GM12801 (cell line): ENCODE measurements around the gene POLDIP2.

Experiments
- TF ChIP-seq, protein P1 (sequence below): IDR thresholded peaks from one replicate; pipeline ENCODE4 v1.5.1; 2011; ENCODE audit warnings: control low read depth; ENCODE audit not compliant: insufficient read length; ENCODE audit errors: extremely low read depth

POLDIP2 gene

DNA sequence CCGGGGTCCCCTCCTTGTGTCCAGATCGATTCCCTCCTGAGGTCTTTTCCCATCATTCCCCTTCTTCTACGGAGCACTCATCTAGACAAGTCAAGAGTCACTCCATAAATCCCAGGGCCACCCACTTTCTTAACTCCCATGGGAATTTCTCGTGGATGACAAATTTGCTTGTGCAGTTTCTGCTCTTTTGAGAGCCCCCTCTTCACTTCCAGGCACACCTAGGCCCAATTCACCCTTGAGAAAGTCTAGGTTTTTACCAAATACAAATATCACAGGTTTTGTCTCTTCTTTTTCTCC is 522 bp upstream of the POLDIP2 start:
- TF ChIP-seq, protein P1, sequence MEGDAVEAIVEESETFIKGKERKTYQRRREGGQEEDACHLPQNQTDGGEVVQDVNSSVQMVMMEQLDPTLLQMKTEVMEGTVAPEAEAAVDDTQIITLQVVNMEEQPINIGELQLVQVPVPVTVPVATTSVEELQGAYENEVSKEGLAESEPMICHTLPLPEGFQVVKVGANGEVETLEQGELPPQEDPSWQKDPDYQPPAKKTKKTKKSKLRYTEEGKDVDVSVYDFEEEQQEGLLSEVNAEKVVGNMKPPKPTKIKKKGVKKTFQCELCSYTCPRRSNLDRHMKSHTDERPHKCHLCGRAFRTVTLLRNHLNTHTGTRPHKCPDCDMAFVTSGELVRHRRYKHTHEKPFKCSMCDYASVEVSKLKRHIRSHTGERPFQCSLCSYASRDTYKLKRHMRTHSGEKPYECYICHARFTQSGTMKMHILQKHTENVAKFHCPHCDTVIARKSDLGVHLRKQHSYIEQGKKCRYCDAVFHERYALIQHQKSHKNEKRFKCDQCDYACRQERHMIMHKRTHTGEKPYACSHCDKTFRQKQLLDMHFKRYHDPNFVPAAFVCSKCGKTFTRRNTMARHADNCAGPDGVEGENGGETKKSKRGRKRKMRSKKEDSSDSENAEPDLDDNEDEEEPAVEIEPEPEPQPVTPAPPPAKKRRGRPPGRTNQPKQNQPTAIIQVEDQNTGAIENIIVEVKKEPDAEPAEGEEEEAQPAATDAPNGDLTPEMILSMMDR = no peak

DNA sequence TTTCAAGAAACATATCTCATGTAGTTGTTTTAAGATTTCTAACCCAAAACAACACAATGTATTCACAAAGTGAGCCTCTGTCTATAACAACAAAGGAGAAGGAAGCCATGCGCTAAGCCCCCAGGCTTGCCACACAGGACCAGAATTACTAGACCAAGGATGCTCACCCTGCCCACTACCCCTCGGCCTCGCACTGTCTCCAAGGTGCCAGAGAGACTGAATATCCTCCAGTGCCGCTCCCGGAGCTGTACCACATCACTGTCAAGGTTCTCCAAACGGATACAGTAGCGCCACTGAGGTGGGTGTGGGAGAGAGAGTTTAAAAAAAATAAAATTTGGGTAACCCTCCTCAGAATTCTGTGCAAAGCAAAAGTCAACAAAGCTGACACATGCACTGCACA is 7.1 kb downstream of the POLDIP2 start:
- TF ChIP-seq, protein P1 = no peak

DNA sequence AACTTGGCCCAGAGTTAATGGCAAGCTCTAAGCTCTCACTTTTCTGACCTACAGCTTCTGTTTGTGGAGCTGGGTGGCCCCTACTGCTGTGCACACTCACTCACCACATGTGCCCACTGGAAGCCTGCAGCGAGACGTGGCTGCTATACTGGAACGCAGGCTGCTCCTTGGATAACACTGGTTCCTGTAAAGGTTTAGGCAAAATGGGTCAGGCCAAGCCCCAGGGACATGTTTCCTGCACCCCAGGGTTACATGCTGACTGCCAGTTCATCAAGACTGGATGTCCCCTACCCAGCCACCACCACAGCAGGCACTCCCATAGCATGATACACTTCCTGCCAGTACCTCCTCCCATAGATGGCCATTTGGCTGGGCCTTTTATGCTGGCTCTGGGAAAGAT is 8.3 kb downstream of the POLDIP2 start:
- TF ChIP-seq, protein P1 = no peak

DNA sequence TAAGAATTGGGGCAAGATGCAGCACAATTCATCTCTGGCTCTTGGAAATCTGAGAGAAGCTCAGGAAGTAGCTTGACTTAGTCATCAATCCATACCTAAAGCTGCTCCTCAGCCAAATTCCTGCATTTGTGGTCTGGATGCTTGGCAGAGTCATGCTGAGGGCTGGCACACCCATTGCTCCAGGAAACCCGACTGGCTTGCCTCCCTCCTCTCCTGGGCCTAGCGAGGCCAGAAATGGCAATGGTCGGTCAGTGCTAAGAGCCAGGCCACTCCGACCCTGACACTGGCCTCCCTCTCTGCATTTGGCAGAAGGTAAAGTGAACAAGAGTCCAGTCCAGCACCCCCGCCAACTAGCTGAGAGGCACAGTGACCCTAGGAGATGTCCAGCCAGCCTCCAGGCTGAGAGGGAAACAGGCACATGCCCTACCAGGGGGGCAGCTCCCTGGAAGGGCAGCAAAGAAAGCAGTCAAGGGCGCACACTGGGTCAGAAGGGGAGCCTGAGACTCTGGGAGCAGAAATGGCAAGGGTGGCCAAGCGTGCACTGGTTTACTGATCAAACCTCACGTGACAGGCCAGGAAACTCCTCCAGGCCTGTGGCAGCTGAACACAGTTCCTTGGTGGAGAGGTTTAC is 10.0 kb downstream of the POLDIP2 start:
- TF ChIP-seq, protein P1 = no peak

DNA sequence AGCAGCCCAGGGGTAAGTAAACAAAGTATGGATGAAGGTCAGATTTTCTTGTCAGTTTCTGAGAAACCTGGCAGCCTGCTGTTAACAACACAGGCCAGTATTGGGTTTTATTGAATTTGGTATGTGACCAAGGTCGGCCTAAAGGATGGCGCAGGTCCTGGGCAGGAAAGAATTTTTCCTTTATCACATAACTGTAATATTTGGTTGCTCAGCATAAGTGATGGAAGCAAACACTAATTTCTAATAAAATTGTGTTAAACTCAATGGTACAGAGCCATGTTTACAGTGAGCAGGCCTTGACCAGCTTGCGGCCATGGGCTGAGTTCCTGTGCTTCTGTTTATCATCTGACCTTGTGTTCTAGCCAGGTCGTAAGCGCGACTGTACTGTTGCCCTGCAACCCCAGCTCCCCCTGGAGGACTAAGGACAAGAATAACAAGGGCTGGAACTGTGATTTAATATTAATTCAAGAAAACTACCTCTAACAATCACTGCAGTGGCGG is 10.5 kb downstream of the POLDIP2 start:
- TF ChIP-seq, protein P1 = no peak

DNA sequence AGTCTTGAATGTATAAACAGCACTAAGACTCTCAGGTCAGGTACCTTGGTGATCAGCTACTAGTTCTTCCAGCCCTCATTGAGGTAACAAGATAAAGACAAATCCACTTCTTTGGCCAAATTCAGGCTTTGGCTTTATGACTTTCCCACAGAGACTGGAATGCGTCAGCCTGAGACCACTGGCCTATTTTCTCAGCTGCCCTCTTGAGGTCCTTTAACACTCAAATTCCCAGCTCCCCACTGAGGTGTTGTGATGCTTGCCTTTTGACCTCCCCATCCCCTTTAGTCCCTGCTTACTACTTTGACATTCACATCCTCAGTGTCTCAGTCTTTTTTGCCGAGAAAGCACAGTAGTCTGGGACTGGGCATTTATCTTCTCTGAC is 11.1 kb downstream of the POLDIP2 start:
- TF ChIP-seq, protein P1 = no peak

DNA sequence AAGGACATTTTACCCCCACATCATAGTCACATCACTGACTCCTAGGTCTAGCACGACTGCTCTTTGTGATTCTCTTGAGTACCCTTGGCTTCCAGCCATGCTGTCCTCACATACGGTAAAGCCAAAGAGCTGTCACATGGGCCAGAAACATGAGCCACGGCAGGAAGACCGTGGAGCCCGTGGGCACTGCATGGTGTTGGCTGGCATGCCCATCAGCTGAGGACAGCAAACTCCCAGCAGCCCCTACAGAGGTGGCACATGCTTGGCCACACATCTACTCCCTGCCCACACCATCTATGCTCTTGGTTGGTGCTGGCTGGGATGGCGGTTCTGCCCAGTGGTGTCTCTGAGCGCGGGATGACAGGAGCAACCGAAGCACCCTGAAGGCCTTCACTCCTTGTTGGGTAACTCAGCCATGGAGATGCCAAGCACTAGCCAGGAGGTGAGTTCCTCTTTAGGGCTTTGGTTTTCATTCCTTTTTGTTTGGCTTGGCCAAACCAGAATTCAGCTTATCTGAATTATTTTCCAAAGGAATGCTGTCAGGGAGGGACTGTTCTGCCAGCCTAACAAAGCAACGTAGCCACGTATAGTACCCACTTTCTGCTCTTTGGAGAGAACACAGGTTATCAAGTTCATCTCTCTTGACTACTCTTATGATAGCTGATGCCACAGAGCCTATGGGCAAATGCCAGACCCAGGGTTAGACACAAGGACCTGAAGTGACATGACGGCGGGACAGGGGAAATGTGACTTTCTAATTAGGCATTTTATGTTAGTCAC is 11.7 kb downstream of the POLDIP2 start:
- TF ChIP-seq, protein P1 = no peak
